Activated CD8-positive, alpha-beta memory T cell treated with anti-CD3 and anti-CD28 coated beads, Interleukin-2, amount 50 U/mL, for 24 hours (primary cell): Measurements from ENCODE around the gene OR2B6.
"Not testable (repeated sequence)": the region's sequence is repeated elsewhere in the genome, so short reads cannot be mapped to it uniquely, and the experiment has no call there.

ENCODE experiments used
- DNase-seq: peaks from one replicate; pipeline ENCODE4 v3.0.0-alpha.2; 2020; ENCODE audit errors: extremely low read depth

Gene OR2B6

GRCh38 chr6:27956941-27957340 is at the start of gene OR2B6:
Gene OR2B6, plus strand, starts transcription at chr6:27957241. Its CDS starts 0 bp downstream, at chr6:27957241.
- no peak for DNase-seq

- no peak for DNase-seq
Measured at GRCh38 chr6:27908017-27908416, 49.0 kb upstream of the OR2B6 start.

GRCh38 chr6:27911956-27912446 is 45.0 kb upstream of the OR2B6 start, which contains the start of gene OR2B2:
Gene OR2B2, minus strand, starts transcription at chr6:27912396. Its CDS starts 77 bp downstream, at chr6:27912319.
- DNase-seq, result no peak

- no peak for DNase-seq
Measured at GRCh38 chr6:27922949-27923348, 34.1 kb upstream of the OR2B6 start.

GRCh38 chr6:27924179-27924578 is 32.9 kb upstream of the OR2B6 start:
- DNase-seq, result no peak

- DNase-seq, result not testable (repeated sequence)
Measured at GRCh38 chr6:27928041-27928440, 29.0 kb upstream of the OR2B6 start.

GRCh38 chr6:27929930-27930329 is 27.1 kb upstream of the OR2B6 start:
- not testable (repeated sequence) for DNase-seq

- DNase-seq, result no peak
Measured at GRCh38 chr6:27931209-27931608, 25.8 kb upstream of the OR2B6 start.

GRCh38 chr6:27940766-27941165 is 16.3 kb upstream of the OR2B6 start:
- no peak for DNase-seq

- DNase-seq, result not testable (repeated sequence)
Measured at GRCh38 chr6:27943072-27943471, 14.0 kb upstream of the OR2B6 start.

- no peak for DNase-seq
Measured at GRCh38 chr6:27948237-27948636, 8.8 kb upstream of the OR2B6 start.

- DNase-seq, result no peak
Measured at GRCh38 chr6:27951040-27951439, 6.0 kb upstream of the OR2B6 start.

GRCh38 chr6:27957516-27957915 is 475 bp downstream of the OR2B6 start:
- DNase-seq, result no peak

GRCh38 chr6:27962506-27962905 is 5.5 kb downstream of the OR2B6 start:
- no peak for DNase-seq

GRCh38 chr6:27966044-27966443 is 9.0 kb downstream of the OR2B6 start:
- DNase-seq, result no peak

GRCh38 chr6:27966816-27967426 is 9.9 kb downstream of the OR2B6 start:
- no peak for DNase-seq

GRCh38 chr6:27970444-27970843 is 13.4 kb downstream of the OR2B6 start:
- DNase-seq, result no peak

GRCh38 chr6:27972750-27973149 is 15.7 kb downstream of the OR2B6 start:
- no peak for DNase-seq

GRCh38 chr6:27977387-27977786 is 20.3 kb downstream of the OR2B6 start:
- DNase-seq, result no peak

- DNase-seq, result no peak
Measured at GRCh38 chr6:27978705-27979104, 21.7 kb downstream of the OR2B6 start.

- no peak for DNase-seq
Measured at GRCh38 chr6:27980111-27980510, 23.1 kb downstream of the OR2B6 start.

GRCh38 chr6:27986928-27987725 is 30.1 kb downstream of the OR2B6 start:
- DNase-seq, result no peak

GRCh38 chr6:27994616-27995015 is 37.6 kb downstream of the OR2B6 start:
- no peak for DNase-seq
